Dendritic cell treated with granulocyte-macrophage colony-stimulating factor and Interleukin-4, amounts not matched to agents 40 ng/mL and 50 ng/mL, for 4 days (primary cell): ENCODE measurements around the gene CXorf51B.
"Not testable (repeated sequence)": the region's sequence is repeated elsewhere in the genome, so short reads cannot be mapped to it uniquely, and the experiment has no call there.

Experiments
- H3K27ac Mint-ChIP-seq: one replicate; pipeline ENCODE4 v1.8.0; 2022; ENCODE audit warnings: mild to moderate bottlenecking, mixed read lengths
- H3K27me3 Mint-ChIP-seq: one replicate; pipeline ENCODE4 v1.8.0; 2022; ENCODE audit warnings: mild to moderate bottlenecking, mixed read lengths
- H3K36me3 Mint-ChIP-seq: one replicate; pipeline ENCODE4 v1.8.0; 2022; ENCODE audit warnings: low read depth, mixed read lengths
- H3K4me1 Mint-ChIP-seq: one replicate; pipeline ENCODE4 v1.8.0; 2022; ENCODE audit warnings: low read depth, mixed read lengths
- H3K4me3 Mint-ChIP-seq: one replicate; pipeline ENCODE4 v1.8.0; 2022; ENCODE audit warnings: mild to moderate bottlenecking, moderate library complexity, mixed read lengths
- H3K9me3 Mint-ChIP-seq: one replicate; pipeline ENCODE4 v1.8.0; 2022; ENCODE audit warnings: mixed read lengths
- intact Hi-C: fragments of 100-400 bp; cut with micrococcal nuclease; formaldehyde crosslinking; loops from one replicate; pipeline ENCODE4 v1.15.0; 2022

CXorf51B gene

DNA sequence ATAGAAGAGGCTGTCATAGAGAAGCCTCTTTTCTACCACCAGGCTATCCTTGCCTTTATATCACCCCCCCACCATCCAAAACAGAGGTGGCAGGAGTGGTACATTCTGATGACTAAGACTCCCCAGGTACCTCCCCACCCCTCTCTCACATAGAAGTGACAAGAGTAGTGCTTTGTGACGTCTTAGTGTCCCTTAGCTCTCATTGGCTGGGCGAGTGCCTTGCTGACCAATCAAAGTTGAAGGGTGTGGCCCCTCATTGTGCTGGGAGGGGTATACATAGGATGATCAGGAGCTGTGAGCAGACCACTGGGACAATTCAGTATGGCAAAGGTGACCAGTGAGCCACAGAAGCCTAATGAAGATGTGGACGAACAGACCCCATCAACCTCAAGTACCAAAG, at the start of gene CXorf51B:
Gene CXorf51B, plus strand, starts transcription at position 301 of the 400 bp plus-strand sequence. Its CDS starts 21 bp downstream, at position 322.
- H3K4me3 Mint-ChIP-seq, H3K36me3 Mint-ChIP-seq, H3K27ac Mint-ChIP-seq, H3K9me3 Mint-ChIP-seq, H3K27me3 Mint-ChIP-seq, H3K4me1 Mint-ChIP-seq, intact Hi-C loops: not testable (repeated sequence)

DNA sequence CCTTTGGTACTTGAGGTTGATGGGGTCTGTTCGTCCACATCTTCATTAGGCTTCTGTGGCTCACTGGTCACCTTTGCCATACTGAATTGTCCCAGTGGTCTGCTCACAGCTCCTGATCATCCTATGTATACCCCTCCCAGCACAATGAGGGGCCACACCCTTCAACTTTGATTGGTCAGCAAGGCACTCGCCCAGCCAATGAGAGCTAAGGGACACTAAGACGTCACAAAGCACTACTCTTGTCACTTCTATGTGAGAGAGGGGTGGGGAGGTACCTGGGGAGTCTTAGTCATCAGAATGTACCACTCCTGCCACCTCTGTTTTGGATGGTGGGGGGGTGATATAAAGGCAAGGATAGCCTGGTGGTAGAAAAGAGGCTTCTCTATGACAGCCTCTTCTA, 5.1 kb downstream of the CXorf51B start, which contains the start of gene CXorf51A:
Gene CXorf51A, minus strand, starts transcription at position 101 of the 400 bp plus-strand sequence. Its CDS starts 21 bp downstream, at position 80.
- H3K9me3 Mint-ChIP-seq, intact Hi-C loops: not testable (repeated sequence)

DNA sequence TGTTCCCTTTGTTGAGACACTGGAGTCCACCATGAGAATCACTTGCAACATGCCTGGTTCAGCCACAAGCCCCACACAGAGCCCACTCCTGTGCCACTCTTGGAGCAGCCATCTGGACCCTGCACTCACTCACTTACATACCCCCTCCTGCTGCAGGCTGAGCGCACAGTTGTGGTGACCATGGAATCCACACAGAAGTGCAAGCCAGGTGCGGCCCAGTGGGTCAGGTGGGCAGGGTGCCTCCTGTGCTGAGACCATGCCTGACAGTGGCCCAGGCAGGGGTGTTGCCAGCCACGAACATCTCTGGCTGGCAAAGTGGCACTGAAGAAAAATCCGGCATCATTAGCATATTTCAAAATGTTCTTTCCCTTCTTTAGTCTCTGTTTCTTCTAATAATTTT, 22.4 kb downstream of the CXorf51B start:
- H3K4me1 Mint-ChIP-seq, result no peaks in the 10 kb centered on the region
- H3K27me3 Mint-ChIP-seq, result no peaks in the 10 kb centered on the region
- H3K4me3 Mint-ChIP-seq, result no peak overlapping the region

More for the DNA sequence above, 5.1 kb downstream of the CXorf51B start, which contains the start of gene CXorf51A:
- not testable (repeated sequence) for H3K27me3 Mint-ChIP-seq, H3K4me1 Mint-ChIP-seq, H3K27ac Mint-ChIP-seq, H3K36me3 Mint-ChIP-seq, H3K4me3 Mint-ChIP-seq

DNA sequence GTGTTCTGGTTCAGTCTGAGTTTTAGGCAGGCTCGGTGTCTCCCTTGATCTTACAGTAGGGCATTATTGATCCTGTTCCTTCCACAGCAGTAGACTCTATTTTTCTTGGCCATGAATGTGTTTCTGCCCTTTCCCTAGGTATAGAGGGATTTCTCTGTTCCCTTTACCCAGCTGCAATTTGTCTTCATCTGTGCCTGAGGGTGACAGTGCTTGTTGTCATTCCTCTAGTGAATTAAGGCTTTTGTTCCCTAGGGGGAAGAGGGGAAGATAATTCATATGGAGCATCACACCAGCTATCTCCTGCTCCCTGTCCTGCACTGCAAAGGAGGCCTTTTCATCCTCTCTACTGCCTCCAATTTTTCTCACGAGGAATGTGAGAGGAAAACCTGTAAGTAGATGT, 44.7 kb downstream of the CXorf51B start:
- H3K4me3 Mint-ChIP-seq, result no peak overlapping the region
- H3K4me1 Mint-ChIP-seq, result no peaks in the 10 kb centered on the region
- H3K9me3 Mint-ChIP-seq, result peaks cover 11% of the 10 kb centered on the region
- H3K36me3 Mint-ChIP-seq, result no peaks in the 10 kb centered on the region
- no peaks in the 10 kb centered on the region for H3K27me3 Mint-ChIP-seq
- no peak overlapping the region for H3K27ac Mint-ChIP-seq
- intact Hi-C loops, result no loop called here

More for the DNA sequence above, 22.4 kb downstream of the CXorf51B start:
- H3K27ac Mint-ChIP-seq, result no peak overlapping the region
- no peaks in the 10 kb centered on the region for H3K36me3 Mint-ChIP-seq
- H3K9me3 Mint-ChIP-seq, result peaks cover 10% of the 10 kb centered on the region
- intact Hi-C loops, result no loop called here
